ENCODE data around the gene C17orf113.

The C17orf113 gene

DNA sequence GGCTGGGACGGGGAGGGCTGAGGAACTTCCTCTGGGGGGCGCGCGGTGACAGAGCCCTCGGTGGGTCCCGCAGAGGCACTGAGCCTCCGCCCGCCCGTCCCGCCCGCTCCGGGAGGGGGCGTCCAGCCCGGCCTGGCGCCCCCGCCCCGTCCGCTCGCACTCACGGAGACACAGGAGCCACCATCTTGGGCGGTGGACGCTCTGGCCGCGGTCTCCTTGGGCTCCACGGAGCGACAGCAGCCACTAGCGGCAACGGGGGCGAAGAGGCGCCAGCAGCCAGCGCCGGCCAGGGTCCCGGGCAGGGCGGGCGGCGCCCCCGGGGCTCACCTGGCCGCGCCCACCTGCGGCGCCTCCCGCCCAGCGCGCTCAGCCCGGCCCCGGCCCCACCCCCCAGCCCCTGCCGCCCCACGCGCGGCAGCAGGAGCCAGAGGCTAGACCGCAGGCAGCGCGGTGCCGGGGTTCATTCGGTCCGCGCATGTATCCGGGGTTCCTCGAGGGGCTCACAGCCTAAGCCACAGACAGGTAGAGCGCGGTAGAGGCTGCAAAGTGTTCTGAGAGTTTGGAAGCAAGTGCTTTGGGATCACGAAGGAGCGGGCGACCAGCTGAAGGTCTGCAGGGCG is at the start of gene C17orf113:
TSS of gene C17orf113 (minus strand) at position 209 of the 620 bp plus-strand sequence. CDS start 7,225 bp downstream, outside the sequence.
- DNase-seq, result peak; percentile 30

DNA sequence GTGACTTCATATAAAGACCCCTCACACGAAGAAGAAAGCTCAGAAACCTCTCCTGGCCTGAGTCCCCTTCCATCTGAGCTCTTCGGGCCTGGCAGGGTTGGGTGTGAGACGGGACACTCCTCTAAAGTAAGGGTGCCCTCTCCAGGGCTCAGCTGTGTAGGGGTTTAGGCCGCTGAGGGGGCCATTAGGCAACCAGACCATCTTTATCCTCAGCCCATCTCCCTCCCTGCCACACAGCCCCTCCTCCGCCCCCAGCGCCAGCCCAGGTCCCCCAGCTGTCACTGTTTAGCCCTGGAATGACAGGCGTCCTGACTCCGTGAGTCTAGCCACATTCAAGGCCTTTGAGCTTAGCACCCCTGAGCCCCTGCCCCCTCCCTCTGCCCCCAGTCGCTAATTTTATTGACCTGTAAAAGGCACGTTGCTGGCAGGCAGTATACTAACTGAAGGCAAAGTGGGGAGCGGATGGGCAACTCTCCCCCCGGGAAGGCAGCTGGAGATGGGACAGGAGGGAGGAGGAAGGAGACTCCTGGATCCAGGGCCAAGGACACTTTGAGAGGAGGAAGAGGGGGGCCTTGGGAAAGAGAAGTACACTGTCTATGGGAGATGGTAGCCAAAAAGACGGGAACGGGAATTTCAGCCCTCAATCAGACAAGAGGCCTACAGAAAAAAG is 48.5 kb upstream of the C17orf113 start:
- DNase-seq, result no peak

DNA sequence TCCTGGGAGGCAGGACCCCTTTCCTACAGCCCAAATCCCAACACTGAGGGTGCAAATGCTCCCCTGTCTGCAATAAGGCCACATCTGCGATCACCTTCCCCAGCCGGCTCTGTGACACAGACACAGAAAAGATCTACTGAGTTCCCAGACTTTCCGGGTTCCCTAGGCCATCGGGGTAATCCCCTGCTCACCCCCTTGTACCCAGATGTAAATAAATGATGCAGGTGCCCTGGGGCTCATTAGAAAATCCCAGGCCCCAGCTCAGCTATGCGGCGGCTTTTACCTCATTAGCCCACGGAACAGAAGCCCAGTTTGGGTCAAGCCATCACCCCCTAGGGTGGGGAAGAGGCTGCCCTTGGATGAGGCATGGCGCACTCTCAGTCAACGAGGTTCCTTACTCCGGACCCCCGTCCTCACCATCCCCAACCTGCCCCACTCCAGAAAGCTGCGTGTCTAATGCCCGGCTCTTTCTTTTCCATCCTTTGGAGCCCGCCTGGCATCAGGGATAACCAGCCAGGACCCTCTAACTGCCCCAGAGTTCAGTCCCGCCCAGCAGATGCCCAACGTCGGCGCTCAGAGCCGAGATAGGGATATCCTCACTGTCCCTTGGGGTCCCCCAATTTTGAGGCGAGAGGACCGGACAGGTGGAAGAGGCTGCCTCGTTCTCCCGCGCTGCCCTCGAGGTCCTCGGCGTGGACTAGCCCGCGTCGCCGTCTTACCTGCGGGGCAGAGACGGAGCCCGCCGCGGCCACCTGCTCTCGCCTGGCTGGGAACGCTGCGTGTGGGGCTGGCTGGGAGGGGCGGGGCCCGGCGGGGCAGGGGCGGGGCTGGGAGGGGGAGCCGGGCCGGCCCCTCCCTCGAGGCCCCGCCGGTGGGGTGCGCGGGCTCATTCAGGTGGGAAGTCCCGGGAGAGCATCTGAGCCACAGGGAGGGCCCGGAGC is 47.6 kb upstream of the C17orf113 start, which contains the start of gene ZNF385C:
TSS of gene ZNF385C (minus strand) at position 783 of the 941 bp plus-strand sequence. CDS start 35,417 bp downstream, outside the sequence.
- no peak for DNase-seq

DNA sequence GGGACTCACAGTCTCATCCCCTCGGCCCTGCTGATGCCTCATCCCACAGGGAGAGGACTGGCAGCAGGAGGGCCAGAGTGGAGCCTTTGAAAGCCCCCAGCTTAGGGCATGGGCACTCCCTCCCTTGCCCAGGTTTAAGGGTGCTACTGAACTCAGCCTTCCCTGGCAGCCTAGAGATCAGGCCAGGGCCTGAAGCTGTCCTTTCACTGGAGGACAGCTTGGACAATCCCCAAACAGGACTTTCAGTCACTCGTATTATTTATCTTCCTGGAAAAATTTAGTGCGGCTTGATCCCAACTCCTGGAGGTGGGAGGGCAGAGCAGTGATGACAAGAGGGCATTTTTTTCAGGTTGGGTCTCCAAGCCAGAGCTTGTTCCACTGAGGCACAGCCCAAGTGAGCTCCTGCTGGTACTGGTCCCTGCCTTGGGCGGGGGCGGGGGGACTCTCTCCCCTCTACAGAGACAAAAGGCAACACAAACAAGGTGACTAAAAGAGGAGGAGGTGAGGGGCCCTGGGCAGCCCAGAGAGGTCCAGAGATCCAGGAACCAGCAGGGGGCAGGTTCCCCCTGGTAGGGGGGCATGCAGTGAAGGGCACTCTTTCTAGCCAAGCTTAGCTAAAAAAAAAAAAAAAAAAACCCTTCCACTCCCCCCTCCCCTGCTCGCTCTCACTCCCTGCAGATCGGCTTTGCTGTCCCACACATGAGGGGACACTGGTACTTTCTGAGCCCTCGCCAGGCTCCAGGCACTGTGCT is 46.1 kb upstream of the C17orf113 start:
- DNase-seq, result no peak

DNA sequence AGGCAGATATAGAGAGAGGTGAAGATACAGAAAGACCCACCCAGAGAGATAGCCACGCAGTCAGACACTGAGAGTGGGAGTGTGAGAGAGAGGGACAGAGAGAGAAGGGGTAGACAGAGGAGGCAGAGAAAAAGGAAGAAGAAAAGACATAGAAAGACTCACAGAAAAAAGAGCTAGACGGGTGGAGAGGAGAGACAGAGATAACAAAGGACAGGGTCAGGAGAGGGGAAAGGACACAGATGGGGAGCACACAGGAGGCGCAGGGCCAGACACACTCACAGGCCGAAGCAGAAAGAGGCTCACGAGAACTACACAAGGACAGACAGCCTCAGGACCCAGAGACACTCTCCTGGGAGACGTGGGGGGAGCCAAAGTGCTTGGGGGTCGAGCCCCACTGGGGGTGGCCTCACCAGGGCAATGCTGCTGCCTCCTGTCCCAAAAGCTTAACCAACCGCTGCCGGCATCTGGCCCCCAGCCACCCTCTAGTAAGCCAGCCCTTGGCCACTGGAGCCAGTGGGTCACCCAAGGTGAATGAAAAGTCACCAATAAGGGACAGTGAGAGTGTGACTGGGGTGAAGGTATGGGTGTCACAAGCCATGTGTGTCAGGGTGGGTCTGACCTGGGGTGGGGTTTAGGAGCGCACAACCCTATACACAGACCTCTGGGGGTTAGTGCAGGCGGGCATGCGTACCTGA is 44.1 kb upstream of the C17orf113 start:
- DNase-seq, result no peak

DNA sequence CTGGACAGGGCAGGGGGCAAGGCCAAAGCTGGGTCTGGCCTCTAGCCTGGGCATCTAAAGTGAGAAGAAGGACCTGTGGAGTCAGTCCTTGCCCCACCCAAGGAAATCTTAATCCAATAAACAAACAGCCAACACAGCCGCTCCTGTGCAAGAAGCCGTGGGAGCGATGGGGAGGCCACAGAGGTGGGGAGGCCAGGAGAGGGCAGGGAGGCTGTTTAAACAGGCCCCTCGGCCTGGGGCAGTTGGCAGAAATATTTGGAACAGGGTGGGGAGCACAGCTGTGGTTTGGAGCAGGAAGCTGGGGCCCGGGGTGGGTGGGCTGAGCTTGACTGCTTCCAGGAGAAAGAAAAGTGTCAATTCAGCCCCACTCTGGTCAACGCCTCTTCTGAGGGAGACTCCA is 42.5 kb upstream of the C17orf113 start:
- no peak for DNase-seq

DNA sequence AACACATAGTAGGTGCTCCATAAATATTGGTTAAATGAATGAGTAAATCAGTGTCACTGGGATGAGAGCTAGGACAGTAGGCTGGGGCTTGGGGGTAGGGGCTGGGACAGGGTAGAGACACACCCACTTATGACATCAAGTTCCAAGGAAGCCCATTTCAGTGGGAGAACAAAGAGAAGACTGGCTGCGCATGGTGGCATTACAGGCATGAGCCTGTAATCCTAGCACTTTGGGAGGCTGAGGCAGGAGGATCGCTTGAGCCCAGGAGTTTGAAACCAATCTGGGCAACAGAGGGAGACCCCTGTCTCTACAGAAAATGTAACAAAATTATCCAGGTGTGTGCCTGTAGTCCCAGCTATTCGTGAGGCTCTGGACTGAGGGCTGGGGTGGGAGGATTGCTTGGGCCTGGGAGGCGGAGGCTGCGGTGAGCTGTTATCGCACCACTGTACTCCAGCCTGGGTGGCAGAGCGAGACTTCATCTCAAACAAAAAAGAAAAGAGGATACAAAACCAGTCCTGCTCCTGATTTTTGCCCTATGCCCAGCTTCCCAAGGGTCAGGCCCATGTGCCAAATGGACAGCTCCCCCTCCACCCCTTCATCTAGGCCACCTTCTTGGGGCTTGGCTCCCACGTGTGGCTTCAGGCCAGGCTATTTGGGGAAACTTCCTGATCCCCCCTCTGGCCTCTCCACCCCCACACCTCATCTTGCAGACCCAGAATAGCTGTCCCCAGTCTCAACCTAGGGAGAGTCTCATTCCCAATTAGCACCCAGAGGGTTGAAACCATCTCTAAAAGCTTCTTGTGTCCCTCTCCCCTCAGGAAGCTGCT is 40.8 kb upstream of the C17orf113 start:
- no peak for DNase-seq

DNA sequence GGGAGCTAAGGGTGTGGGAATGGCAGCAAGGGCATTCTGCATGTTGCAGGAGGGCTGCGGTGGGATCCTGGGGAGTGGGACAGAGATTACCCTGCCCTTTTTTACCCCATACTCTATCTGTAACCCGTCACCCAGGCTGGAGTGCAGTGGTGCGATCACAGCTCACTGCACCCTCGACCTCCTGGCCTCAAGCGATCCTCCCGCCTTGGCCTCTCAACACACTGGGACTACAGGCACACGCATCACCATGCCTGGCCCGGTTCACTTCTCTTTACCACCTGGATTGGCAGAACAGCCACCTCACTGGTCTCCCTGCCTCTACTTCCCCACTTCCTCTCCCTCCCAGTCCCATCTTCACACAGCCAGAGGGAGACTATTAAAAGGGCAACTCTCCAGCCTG is 38.3 kb upstream of the C17orf113 start:
- no peak for DNase-seq

DNA sequence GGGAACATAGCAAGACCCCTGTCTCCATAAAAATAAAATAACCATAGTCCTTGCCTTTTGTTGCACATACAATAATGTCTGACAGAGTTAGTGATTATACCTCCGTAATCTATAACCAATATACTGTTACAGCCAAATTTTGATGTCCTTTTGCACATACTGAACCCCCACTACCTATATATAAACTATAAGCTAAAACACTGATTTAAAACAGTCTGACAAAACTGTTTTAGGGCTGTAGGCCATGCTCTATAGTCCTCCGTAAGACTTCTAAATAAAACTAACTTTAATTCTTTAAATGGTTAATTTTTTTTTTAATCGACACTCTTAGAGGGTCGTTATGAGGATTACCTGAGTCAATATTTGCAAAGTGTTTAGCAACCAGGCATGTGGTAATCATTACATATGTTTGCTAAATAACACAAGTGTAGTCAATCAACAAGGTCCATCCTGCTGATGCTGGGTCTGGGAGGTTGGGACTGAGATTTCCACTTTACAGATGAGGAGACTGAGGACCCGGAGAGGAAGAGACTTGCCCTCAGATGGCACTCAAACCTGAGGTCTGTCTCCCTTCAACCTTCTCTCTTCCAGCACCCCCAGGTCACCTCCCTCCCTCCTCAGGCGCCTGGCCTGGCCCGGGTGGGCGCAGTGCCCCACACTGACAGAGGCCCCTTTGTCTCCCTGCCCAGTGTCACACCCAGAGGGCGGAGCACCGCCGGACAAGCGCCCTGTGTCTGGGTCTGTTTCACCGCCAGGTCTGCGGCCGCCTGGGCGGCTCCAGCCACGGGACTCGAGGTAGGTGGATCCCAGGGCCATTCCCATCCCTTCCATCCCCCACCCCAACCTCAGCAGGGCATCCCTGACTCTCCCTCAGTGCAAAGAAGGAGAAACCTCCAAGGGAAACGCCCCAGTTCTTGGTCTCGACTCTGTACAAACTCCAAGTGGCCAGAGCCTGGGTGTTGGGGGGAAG is 37.6 kb upstream of the C17orf113 start:
- no peak for DNase-seq

DNA sequence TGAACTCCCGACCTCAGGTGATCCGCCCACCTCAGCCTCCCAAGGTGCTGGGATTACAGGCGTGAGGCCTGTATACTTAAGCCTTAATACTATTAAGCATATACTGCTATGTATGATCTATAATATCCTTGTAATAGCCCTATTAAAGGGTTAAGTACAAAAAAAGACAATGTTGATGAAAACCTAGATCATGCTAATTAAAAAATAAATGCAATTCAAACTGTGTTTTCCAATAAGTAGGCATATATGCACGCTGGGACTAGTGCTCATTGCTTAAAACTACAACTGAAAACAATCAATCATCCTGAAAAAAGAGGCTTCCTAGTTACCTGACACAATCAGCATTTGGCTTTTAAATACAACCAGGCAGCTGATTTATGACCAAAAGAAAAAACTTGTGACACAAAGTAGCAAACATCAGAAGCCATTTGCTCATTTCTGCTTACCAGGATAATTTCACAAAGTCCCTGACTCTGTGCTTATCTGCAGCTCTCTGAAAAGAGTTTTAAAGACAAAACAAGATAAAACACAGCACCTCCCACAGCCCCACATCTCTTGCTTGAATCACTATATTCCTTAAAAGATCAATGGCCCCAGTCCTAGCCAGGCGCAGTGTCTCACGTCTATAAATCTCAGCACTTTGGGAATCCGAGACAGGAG is 36.8 kb upstream of the C17orf113 start:
- DNase-seq, result no peak

DNA sequence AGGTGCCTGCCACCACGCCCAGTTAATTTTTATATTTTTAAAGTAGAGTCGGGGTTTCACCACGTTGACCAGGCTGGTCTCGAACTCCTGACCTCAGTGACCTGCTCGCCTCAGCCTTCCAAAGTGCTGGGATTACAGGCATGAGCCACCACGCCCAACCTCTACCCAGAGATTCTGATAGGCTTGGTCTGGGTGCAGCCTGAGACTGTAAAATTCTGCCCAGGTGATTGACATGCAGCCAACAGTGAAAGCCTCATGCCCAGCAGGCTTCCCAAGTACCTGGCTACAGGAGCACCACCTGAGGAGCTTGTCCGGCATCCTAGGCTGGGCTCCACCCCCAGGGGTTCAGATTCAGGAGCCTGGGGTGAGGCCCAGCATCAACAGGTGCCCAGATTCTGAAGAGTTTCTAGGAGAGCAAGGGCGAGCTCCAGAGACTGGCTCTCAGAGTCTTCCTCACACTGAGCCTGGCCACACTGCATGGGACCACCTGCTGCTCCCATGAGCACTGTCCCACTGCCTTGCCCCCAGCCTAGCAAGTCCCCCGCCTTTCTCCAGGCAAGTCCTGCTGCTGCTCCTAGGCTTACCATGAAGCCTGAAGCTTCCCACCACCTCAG is 31.2 kb upstream of the C17orf113 start:
- no peak for DNase-seq

DNA sequence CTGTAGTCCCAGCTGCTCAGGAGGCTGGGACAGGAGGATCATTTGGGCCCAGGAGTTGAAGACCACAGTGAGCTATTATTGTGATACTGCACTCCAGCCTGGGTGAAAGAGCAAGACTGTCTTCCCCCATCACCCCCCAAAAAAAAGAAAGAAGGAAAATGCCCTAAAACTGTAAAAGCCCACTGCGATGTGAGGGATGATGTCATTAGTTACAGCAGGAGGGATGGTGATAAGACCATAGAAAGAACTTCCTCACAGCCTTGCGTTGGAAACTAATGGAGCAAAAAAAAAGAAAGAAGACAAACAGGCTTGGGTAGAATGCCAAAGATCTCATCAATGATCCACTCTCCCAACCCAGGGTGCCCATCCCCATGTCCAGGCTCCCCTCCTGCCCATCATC is 29.1 kb upstream of the C17orf113 start:
- DNase-seq, result no peak

DNA sequence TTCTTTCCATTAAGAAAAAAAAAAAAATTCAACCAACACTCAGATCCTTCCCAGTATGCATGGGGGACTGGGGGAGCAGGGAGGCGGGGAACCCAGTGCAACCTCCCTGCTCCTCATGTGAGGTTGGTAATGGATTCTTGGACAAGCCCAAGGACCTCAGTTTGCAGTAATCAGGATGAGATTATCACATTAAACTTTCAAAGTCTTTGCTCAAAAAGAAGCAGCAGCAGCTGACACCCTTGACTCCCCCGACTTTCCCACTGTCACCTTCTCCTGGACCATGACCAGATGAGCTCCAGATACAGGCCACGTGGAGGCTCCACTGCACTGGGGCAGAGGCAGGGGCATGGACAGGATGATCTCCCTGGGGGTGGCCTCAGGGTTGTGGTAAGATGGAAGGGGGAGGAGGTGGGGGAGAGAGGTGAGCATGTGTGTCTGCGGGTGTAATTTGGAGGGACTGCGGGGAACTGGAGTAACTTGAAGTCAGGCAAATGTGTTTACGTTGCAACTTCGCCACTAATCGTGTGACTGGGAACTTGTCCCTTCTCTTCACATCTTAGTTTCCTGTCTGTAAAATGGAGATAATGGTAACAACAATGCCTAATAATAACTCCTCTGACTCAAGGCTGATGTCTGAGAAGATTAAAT is 28.1 kb upstream of the C17orf113 start:
- DNase-seq, result no peak

DNA sequence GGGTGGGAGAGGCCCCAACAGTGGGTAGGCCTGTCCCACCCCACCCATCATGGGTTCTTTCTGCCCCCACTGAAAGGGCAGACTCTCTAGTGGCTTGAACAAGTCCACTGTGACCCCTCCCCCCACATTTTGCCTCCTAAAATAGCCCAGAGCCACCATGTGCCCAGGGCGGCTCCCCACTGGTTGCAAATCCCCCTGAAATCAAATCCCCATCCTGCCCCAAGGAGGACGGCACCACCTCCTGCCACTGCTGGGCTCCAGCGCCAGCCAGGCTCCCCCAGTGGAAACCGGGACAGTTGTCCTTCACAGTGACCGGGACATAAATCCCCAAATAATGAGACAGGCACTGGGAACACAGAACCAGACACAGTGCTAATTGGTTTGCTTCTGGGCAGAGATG is 27.4 kb upstream of the C17orf113 start:
- no peak for DNase-seq

DNA sequence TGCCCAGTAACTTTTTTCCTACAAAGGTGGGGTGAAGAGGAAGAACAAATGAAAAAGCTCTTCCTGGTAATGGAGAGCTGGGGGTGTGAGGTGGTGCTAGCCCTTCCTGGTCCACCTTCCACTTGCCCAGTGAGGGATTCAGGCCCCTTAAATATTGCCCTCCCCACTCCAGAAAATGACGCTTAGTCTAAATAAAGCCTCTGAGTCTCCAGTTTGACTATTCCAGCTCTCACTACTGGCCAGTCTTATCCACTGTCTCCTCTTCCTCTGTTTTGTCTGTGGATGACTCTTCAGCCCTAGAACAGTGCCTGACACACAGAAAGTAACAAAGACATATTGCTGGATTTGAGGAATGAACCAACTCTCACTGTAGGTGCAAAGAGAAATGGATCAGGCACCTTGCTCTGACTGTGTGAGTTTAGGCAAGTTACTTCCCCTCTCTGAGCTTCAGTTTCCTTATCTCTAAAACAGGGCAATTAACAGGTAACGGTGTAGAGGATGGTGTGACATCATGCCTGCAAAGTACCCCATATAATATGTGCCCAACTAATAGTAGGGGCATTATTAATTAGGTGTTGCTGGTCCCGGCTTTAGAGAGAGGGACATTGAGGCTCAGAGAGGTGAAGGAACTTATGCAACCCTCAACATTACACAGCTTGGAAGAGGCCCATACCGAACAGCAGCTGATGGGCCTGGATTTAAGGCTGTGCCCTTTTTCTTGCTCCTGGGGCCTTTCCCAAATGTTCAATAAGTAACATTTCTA is 26.6 kb upstream of the C17orf113 start:
- DNase-seq, result no peak

DNA sequence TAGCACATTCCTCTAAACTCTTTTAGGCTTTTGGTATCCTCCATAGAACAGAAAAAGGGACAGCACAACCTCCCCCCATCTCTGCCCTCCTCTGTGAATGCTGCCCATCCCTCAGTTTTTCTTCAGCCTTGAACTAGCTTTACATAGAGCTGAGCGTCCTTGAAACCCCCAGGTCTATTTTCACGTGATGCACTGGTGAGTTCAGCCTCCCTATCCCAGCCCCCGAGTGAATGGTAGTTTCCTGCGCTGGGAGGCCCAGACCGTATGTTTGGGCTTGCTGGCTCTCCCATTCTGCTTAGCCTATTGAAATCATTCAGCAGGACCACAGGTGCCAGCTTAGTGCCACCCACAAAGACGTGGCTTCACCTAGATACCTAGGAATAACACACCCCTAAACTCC is 25.4 kb upstream of the C17orf113 start:
- no peak for DNase-seq

All from Kasumi-1 (cell line).